HG03432 (cell line): ENCODE results near the gene IFIH1.

ENCODE experiments used
- ATAC-seq: cut with Tn5 transposase; IDR thresholded peaks from one replicate; pipeline ENCODE4 v1.9.1; 2021; ENCODE audit warnings: mild to moderate bottlenecking, moderate library complexity; ENCODE audit not compliant: unreplicated experiment

The IFIH1 gene

GRCh38 chr2:162312853-162313252 lies 5.6 kb downstream of the IFIH1 start:
- no peak for ATAC-seq

GRCh38 chr2:162308747-162309503 lies 9.6 kb downstream of the IFIH1 start:
- ATAC-seq = peak; percentile 77

GRCh38 chr2:162305901-162306300 lies 12.6 kb downstream of the IFIH1 start:
- no peak for ATAC-seq

GRCh38 chr2:162301877-162302276 lies 16.6 kb downstream of the IFIH1 start:
- no peak for ATAC-seq

GRCh38 chr2:162301151-162301804 lies 17.2 kb downstream of the IFIH1 start:
- peak; percentile 89 for ATAC-seq

- no peak for ATAC-seq
These were observed 18.2 kb downstream of the IFIH1 start for GRCh38 chr2:162300266-162300665.

GRCh38 chr2:162298669-162299335 lies 19.7 kb downstream of the IFIH1 start:
- no peak for ATAC-seq

GRCh38 chr2:162297925-162298552 lies 20.4 kb downstream of the IFIH1 start:
- peak; percentile 61 for ATAC-seq

- no peak for ATAC-seq
These were observed 23.5 kb downstream of the IFIH1 start for GRCh38 chr2:162295009-162295408.

GRCh38 chr2:162293122-162293786 lies 25.2 kb downstream of the IFIH1 start:
- no peak for ATAC-seq

- no peak for ATAC-seq
These were observed 26.7 kb downstream of the IFIH1 start for GRCh38 chr2:162291748-162292147.

- no peak for ATAC-seq
These were observed 35.6 kb downstream of the IFIH1 start for GRCh38 chr2:162282765-162283425.

GRCh38 chr2:162280654-162281053 lies 37.8 kb downstream of the IFIH1 start:
- ATAC-seq = no peak

- ATAC-seq = no peak
These were observed 41.1 kb downstream of the IFIH1 start for GRCh38 chr2:162277381-162277780.

GRCh38 chr2:162267996-162268395 lies 50.5 kb downstream of the IFIH1 start:
- ATAC-seq = no peak

- no peak for ATAC-seq
These were observed 51.0 kb downstream of the IFIH1 start for GRCh38 chr2:162267496-162267895.

- no peak for ATAC-seq
These were observed 52.1 kb downstream of the IFIH1 start for GRCh38 chr2:162266460-162266760.

GRCh38 chr2:162265666-162266459 lies 52.6 kb downstream of the IFIH1 start:
- ATAC-seq = no peak

- peak; percentile 65 for ATAC-seq
These were observed 57.2 kb downstream of the IFIH1 start for GRCh38 chr2:162261032-162261945.
